WTC11 (cell line): ENCODE measurements around the gene GPR183.
A peak's percentile ranks its signal among the peaks of the same experiment; 100 is the strongest.

Source experiments
- ATF1 ChIP-seq: sonication (generic); formaldehyde crosslinking; IDR thresholded peaks from 2 replicates; pipeline ENCODE4 v1.8.1; 2023; ENCODE audit warnings: mild to moderate bottlenecking, moderate library complexity, missing genetic modification reagents
- ATF3 ChIP-seq: sonication (generic); formaldehyde crosslinking; conservative IDR thresholded peaks from 2 replicates; pipeline ENCODE4 v1.8.1; 2022; ENCODE audit warnings: mild to moderate bottlenecking, missing genetic modification reagents
- CTCF ChIP-seq: fragments of 200-600 bp; IDR thresholded peaks from 2 replicates; pipeline ENCODE4 v1.8.0; 2022; ENCODE audit warnings: antibody characterized with exemption
- HMGXB4 ChIP-seq: sonication (generic); formaldehyde crosslinking; IDR thresholded peaks from 2 replicates; pipeline ENCODE4 v1.8.1; 2023; ENCODE audit warnings: mild to moderate bottlenecking, moderate library complexity, missing genetic modification reagents
- MAX ChIP-seq: sonication (generic); formaldehyde crosslinking; IDR thresholded peaks from 2 replicates; pipeline ENCODE4 v1.8.0; 2022; ENCODE audit warnings: mild to moderate bottlenecking, missing genetic modification reagents
- NFYB ChIP-seq: sonication (generic); formaldehyde crosslinking; conservative IDR thresholded peaks from 2 replicates; pipeline ENCODE4 v1.8.0; 2022; ENCODE audit warnings: low read depth, missing genetic modification reagents
- TEAD4 ChIP-seq: sonication (generic); formaldehyde crosslinking; IDR thresholded peaks from 2 replicates; pipeline ENCODE4 v1.8.0; 2022; ENCODE audit warnings: mild to moderate bottlenecking, missing genetic modification reagents
- ZBTB43 ChIP-seq: sonication (generic); formaldehyde crosslinking; IDR thresholded peaks from 2 replicates; pipeline ENCODE4 v1.8.1; 2023; ENCODE audit warnings: mild to moderate bottlenecking, missing genetic modification reagents
- ZNF281 ChIP-seq: sonication (generic); formaldehyde crosslinking; IDR thresholded peaks from 2 replicates; pipeline ENCODE4 v1.8.0; 2023; ENCODE audit warnings: mild to moderate bottlenecking, missing genetic modification reagents

- TF ChIP-seq ZBTB43 (CRISPR knock-in tag) (no peak), TEAD4 (CRISPR knock-in tag) (no peak), ATF3 (CRISPR knock-in tag) (no peak), CTCF (peak; percentile 49; the same call in 1 of the 2 replicates), ZNF281 (no peak), MAX (CRISPR knock-in tag) (no peak), HMGXB4 (no peak), NFYB (no peak), ATF1 (CRISPR knock-in tag) (no peak)
Measured at GRCh38 chr13:99265821-99266426, 41.3 kb downstream of the GPR183 start.
